Measurements from ENCODE around the gene PPM1E. TPM values are rescaled to one million over a fixed set of nuclear protein-coding genes. Genes with fewer than 3 reads are reported as not detected.

PPM1E gene
- total and polyA plus RNA-seq, 2 of the 4 experiments (the other 2 are of a cell fraction) = under 0.01 to 0.05 TPM

- H3K9ac ChIP-seq (ENCODE audit: low read depth, low read length) = no peak overlapping the region
- DNase-seq = no peak
- no peak overlapping the region for H3K18ac ChIP-seq (ENCODE audit: low read depth, low read length)
- H3K4me1 ChIP-seq (ENCODE audit: control insufficient read depth, insufficient read depth, low read length) = no peaks in the 10 kb centered on the region
- dilution Hi-C loops (cut with HindIII; ENCODE audit: low sequenced_read_pairs, unreplicated experiment) (no loop called here), intact Hi-C loops (cut with micrococcal nuclease) (no loop called here), in situ Hi-C loops (cut with MboI; ENCODE audit: low sequenced_read_pairs) (no loop called here)
- H4K5ac ChIP-seq (ENCODE audit: low read depth, low read length) = no peak overlapping the region
- ChIA-PET POLR2A (ENCODE audit: unreplicated experiment) (no interaction called here), CTCF (interaction anchor here (0.6 kb wide), 1 partner anchor 216 kb away, joined by 3 read pairs; no protein-coding TSS in a partner anchor)
- H4K91ac ChIP-seq (ENCODE audit: insufficient read depth, low read depth, low read length) = no peak overlapping the region
- no peak for TF ChIP-seq MAZ (IDR thresholded peaks at IDR 0.05; ENCODE audit: borderline replicate concordance, low read depth, low read length)
- H4K20me1 ChIP-seq (ENCODE audit: insufficient read depth, low read length) = no peaks in the 10 kb centered on the region
- H2BK120ac ChIP-seq (ENCODE audit: low read depth, low read length) = no peak overlapping the region
- no peak overlapping the region for H2BK20ac ChIP-seq (ENCODE audit: low read depth, low read length)
- WGBS, 2 experiments (ENCODE audit: extremely low coverage in 2 of 2, insufficient read length in 1 of 2) = no CpG with 5 or more reads among the region's 1 CpG
- H3K9me3 ChIP-seq (ENCODE audit: control insufficient read depth, insufficient read depth, low read length) = no peaks in the 10 kb centered on the region
- no peak overlapping the region for H2AFZ ChIP-seq (replicated peaks; ENCODE audit: low read length, poor library complexity)
- H2BK15ac ChIP-seq (ENCODE audit: low read depth, low read length) = no peak overlapping the region
- BruUV-seq (replicated peaks) = no TSS peak
- H2BK5ac ChIP-seq (ENCODE audit: low read depth, low read length, poor library complexity, severe bottlenecking) = no peak overlapping the region
- H2AK5ac ChIP-seq (ENCODE audit: low read depth, low read length) = no peak overlapping the region
- H3K4me2 ChIP-seq (ENCODE audit: low read depth, low read length) = no peak overlapping the region
- H3K9me1 ChIP-seq (ENCODE audit: insufficient read depth, low read length) = no peaks in the 10 kb centered on the region
- ATAC-seq (ENCODE audit: low read depth) = no peak
- no peak overlapping the region for H3K4ac ChIP-seq (ENCODE audit: low read depth, low read length)
- no peak overlapping the region for H3K14ac ChIP-seq (replicated peaks; ENCODE audit: low read depth, low read length)
- H3K36me3 ChIP-seq (ENCODE audit: control insufficient read depth, insufficient read depth, low read length) = no peaks in the 10 kb centered on the region
- H3K27me3 ChIP-seq (ENCODE audit: control insufficient read depth, insufficient read depth, low read length) = peaks cover 3% of the 10 kb centered on the region; the same call in 1 of the 2 replicates
- no peaks in the 10 kb centered on the region for H3K79me1 ChIP-seq (ENCODE audit: low read depth in 1 of 2, low read length in 2 of 2)
- H3K23ac ChIP-seq (ENCODE audit: low read depth, low read length) = no peak overlapping the region
- no peak overlapping the region for H3K27ac ChIP-seq (ENCODE audit: insufficient read depth, low read length)
- no peak overlapping the region for H2AK9ac ChIP-seq (replicated peaks; ENCODE audit: low read depth, low read length, poor library complexity)
- no peak overlapping the region for H4K8ac ChIP-seq (ENCODE audit: low read depth in 2 of 2, low read length in 2 of 2)
- no peak overlapping the region for H3K4me3 ChIP-seq (ENCODE audit: insufficient read depth, low read depth, low read length)
- H3K56ac ChIP-seq (ENCODE audit: extremely low read depth, insufficient read depth, low read length) = no peak overlapping the region
Measured at GRCh38 chr17:58779446-58779845, 23.8 kb downstream of the PPM1E start.

Data from IMR-90 (cell line).